Lower leg skin (tissue), 3 donors: Measurements from ENCODE around the gene TMEM44.

Experiments used
- CTCF ChIP-seq, 3 donors: fragments of 450-650 bp; IDR thresholded peaks; one replicate each; pipeline ENCODE4 v1.5.1; 2016; ENCODE audit warnings: antibody characterized with exemption in 3 of 3, mild to moderate bottlenecking in 3 of 3, moderate library complexity in 2 of 3
- POLR2A ChIP-seq, 2 donors: fragments of 450-650 bp; IDR thresholded peaks; one replicate each; pipeline ENCODE4 v1.6.1; 2016 to 2017; ENCODE audit warnings: antibody characterized with exemption in 2 of 2, mild to moderate bottlenecking in 1 of 2, moderate library complexity in 1 of 2

- TF ChIP-seq CTCF (IDR thresholded peaks at IDR 0.05), result no peak
- TF ChIP-seq POLR2A (IDR thresholded peaks at IDR 0.05), result no peak
Observed at GRCh38 chr3:194664857-194665256, 31.6 kb upstream of the TMEM44 start.
